PC-3 (cell line): ENCODE data around the gene AGBL1.

ENCODE experiments used
- CTCF ChIP-seq: fragments of 300-600 bp; sonication (generic); conservative IDR thresholded peaks from 2 replicates; pipeline ENCODE4 v1.5.1; 2017; ENCODE audit warnings: antibody characterized with exemption, low read depth, mild to moderate bottlenecking, low read length
- EZH2 ChIP-seq: fragments of 300-600 bp; sonication (generic); IDR thresholded peaks from one replicate; pipeline ENCODE4 v1.6.1; 2017; ENCODE audit warnings: antibody characterized with exemption, mild to moderate bottlenecking, low read length; ENCODE audit not compliant: unreplicated experiment

- TF ChIP-seq EZH2 (no peak), CTCF (no peak)
Observed at GRCh38 chr15:86063356-86064095, 16.1 kb upstream of the AGBL1 start.
